Sigmoid colon (tissue), 7 donors: Measurements from ENCODE around the gene NFIB. TPM values are rescaled to one million over a fixed set of nuclear protein-coding genes. Genes with fewer than 3 reads are reported as not detected.
A peak's percentile ranks its signal among the peaks of the same experiment; 100 is the strongest.

Source experiments
- DNase-seq: peaks from one replicate; pipeline ENCODE4 v3.0.0-alpha.2; 2019
- H3K27ac ChIP-seq, 4 donors: fragments of 200-600 bp; sonication (generic); one replicate each; pipeline ENCODE4 v1.5.1; 2016 to 2019; ENCODE audit warnings: mild to moderate bottlenecking in 1 of 4
- H3K27me3 ChIP-seq, 3 donors: fragments of 200-600 bp; sonication (generic); one replicate each; pipeline ENCODE4 v1.5.1; 2019; ENCODE audit warnings: mild to moderate bottlenecking in 1 of 3
- H3K36me3 ChIP-seq, 4 donors: fragments of 200-600 bp; sonication (generic); one replicate each; pipeline ENCODE4 v1.5.1; 2016 to 2019
- H3K4me1 ChIP-seq, 4 donors: fragments of 200-600 bp; sonication (generic); one replicate each; pipeline ENCODE4 v1.5.1; 2017 to 2019
- H3K4me3 ChIP-seq, 4 donors: fragments of 200-600 bp; sonication (generic); one replicate each; pipeline ENCODE4 v1.5.1; 2017 to 2019; ENCODE audit warnings: mild to moderate bottlenecking in 2 of 4, moderate library complexity in 1 of 4
- H3K9me3 ChIP-seq, 4 donors: fragments of 200-600 bp in 3 of 4; sonication (generic) in 3 of 4; one replicate each; pipeline versions ENCODE4 v1.5.1 to v1.6.1; 2013 to 2019
- CTCF ChIP-seq, 4 experiments: fragments of 450-650 bp in 3 of 4; fragments of 200-600 bp in 1 of 4; IDR thresholded peaks; one replicate each; pipeline ENCODE4 v1.5.1; 2016 to 2019; ENCODE audit warnings: antibody characterized with exemption in 4 of 4, mild to moderate bottlenecking in 3 of 4, moderate library complexity in 2 of 4
- EP300 ChIP-seq, 4 donors: sonication (generic); formaldehyde crosslinking; IDR thresholded peaks; one replicate each; pipeline ENCODE4 v1.6.1; 2017; ENCODE audit warnings: antibody characterized with exemption in 4 of 4
- POLR2A ChIP-seq, 2 donors: fragments of 450-650 bp; IDR thresholded peaks; one replicate each; pipeline ENCODE4 v1.6.1; 2016; ENCODE audit warnings: antibody characterized with exemption in 2 of 2, mild to moderate bottlenecking in 2 of 2, moderate library complexity in 2 of 2
- POLR2AphosphoS5 ChIP-seq, 4 donors: sonication (generic); formaldehyde crosslinking; IDR thresholded peaks; one replicate each; pipeline ENCODE4 v1.6.1; 2017; ENCODE audit warnings: antibody characterized with exemption in 4 of 4
- WGBS, 2 donors: extraction: QIAGEN DNeasy Blood & Tissue Kit; methylation state at CpG; one replicate each; pipeline ENCODE4 v1.1.7; 2013; 5-methylcytosine and 5-hydroxymethylcytosine counted together
- intact Hi-C: fragments of 100-400 bp; cut with DNase I; formaldehyde crosslinking; loops from one replicate; pipeline ENCODE4 v1.15.1; 2023
- polyA plus RNA-seq, 3 donors: library from polyadenylated mRNA; stranded (reverse); fragments of 200-250 nt; gene quantifications; one replicate each; pipeline ENCODE4 v1.2.3, GENCODE V29; 2013
- total RNA-seq, 4 donors: library from RNA; depleted of rRNA; stranded (reverse); fragments of >200 nt; gene quantifications; one replicate each; pipeline ENCODE4 v1.1.0, GENCODE V29; 2016
- donor health status: healthy with polysubstance abuse.
- donor health status: Bipolar disorder and iron deficiency.
- donor health status: healthy.

The NFIB gene
- total and polyA plus RNA-seq, 7 donors, result 3.7 to 129 (median 45.3) TPM

GRCh38 chr9:14103115-14103514, 210.8 kb downstream of the NFIB start:
- intact Hi-C loops, result no loop called here
- Histone ChIP-seq H3K4me1 (peaks cover 0 to 33% (median 17%) of the 10 kb centered on the region in 4 donors), H3K9me3 (no peaks in the 10 kb centered on the region), H3K36me3 (no peaks in the 10 kb centered on the region), H3K27me3 (no peaks in the 10 kb centered on the region), H3K27ac (peak overlapping the region in 2 of 4 donors; percentile 4 to 45), H3K4me3 (peak overlapping the region in 2 of 4 donors; percentile 9 to 18)
- DNase-seq, result no peak
- TF ChIP-seq POLR2A (IDR thresholded peaks at IDR 0.05) (no peak), CTCF (IDR thresholded peaks at IDR 0.05) (no peak), POLR2AphosphoS5 (IDR thresholded peaks at IDR 0.05) (no peak), EP300 (IDR thresholded peaks at IDR 0.05) (no peak)
- WGBS, 2 donors, result 74 to 81% methylated on average over 3 of the region's 3 CpGs

- no peak overlapping the region for H3K4me3 ChIP-seq
- no peak for DNase-seq
- WGBS, 2 donors, result 90 to 94% methylated on average over 7 of the region's 7 CpGs
- peaks cover 0 to 59% (median 36%) of the 10 kb centered on the region in 4 donors for H3K4me1 ChIP-seq
- no peaks in the 10 kb centered on the region for H3K27me3 ChIP-seq
- H3K36me3 ChIP-seq, result no peaks in the 10 kb centered on the region
- intact Hi-C loops, result loop anchor here (5.0 kb wide), 1 partner anchor 213 kb away; the partner anchor contains the start of gene NFIB
- H3K27ac ChIP-seq, result peak overlapping the region in 1 of 4 donors; percentile 74
- no peak for TF ChIP-seq CTCF (IDR thresholded peaks at IDR 0.05)
- no peak for TF ChIP-seq POLR2A (IDR thresholded peaks at IDR 0.05)
- TF ChIP-seq EP300 (IDR thresholded peaks at IDR 0.05), result no peak
- TF ChIP-seq POLR2AphosphoS5 (IDR thresholded peaks at IDR 0.05), result no peak
- no peaks in the 10 kb centered on the region for H3K9me3 ChIP-seq
Observed at GRCh38 chr9:14099737-14100136, 214.2 kb downstream of the NFIB start.

- H3K36me3 ChIP-seq, result no peaks in the 10 kb centered on the region
- no peak for TF ChIP-seq POLR2A (IDR thresholded peaks at IDR 0.05)
- TF ChIP-seq EP300 (IDR thresholded peaks at IDR 0.05), result no peak
- no peak for TF ChIP-seq CTCF (IDR thresholded peaks at IDR 0.05)
- TF ChIP-seq POLR2AphosphoS5 (IDR thresholded peaks at IDR 0.05), result no peak
- DNase-seq, result no peak
- H3K4me1 ChIP-seq, result peaks cover 0 to 57% (median 36%) of the 10 kb centered on the region in 4 donors
- 79 to 86% methylated on average over 3 of the region's 3 CpGs for WGBS, 2 donors
- H3K27ac ChIP-seq, result peak overlapping the region; percentile 17 to 74 (median 64)
- intact Hi-C loops, result loop anchor here (5.0 kb wide), 1 partner anchor 214 kb away; the partner anchor contains the start of gene NFIB
- no peaks in the 10 kb centered on the region for H3K27me3 ChIP-seq
- no peak overlapping the region for H3K4me3 ChIP-seq
- H3K9me3 ChIP-seq, result no peaks in the 10 kb centered on the region
Observed at GRCh38 chr9:14098486-14099180, 215.3 kb downstream of the NFIB start.

GRCh38 chr9:14097666-14098415, 216.1 kb downstream of the NFIB start:
- Histone ChIP-seq H3K4me1 (peaks cover 0 to 49% (median 34%) of the 10 kb centered on the region in 4 donors), H3K27ac (peak overlapping the region; percentile 17 to 74 (median 64)), H3K36me3 (no peaks in the 10 kb centered on the region), H3K9me3 (no peaks in the 10 kb centered on the region), H3K27me3 (no peaks in the 10 kb centered on the region), H3K4me3 (no peak overlapping the region)
- intact Hi-C loops, result loop anchor here (5.0 kb wide), 1 partner anchor 214 kb away; the partner anchor contains the start of gene NFIB
- peak in 1 of 4 donors; percentile 24 for TF ChIP-seq POLR2AphosphoS5 (IDR thresholded peaks at IDR 0.05)
- no peak for TF ChIP-seq EP300 (IDR thresholded peaks at IDR 0.05)
- no peak for DNase-seq
- WGBS, 2 donors, result 56 to 60% methylated on average over 6 of the region's 6 CpGs

GRCh38 chr9:14097215-14097614, 216.7 kb downstream of the NFIB start:
- H3K4me3 ChIP-seq, result peak overlapping the region in 2 of 4 donors; percentile 25 to 34
- no peak for DNase-seq
- intact Hi-C loops, result loop anchor here (5.0 kb wide), 1 partner anchor 215 kb away; the partner anchor contains the start of gene NFIB
- peaks cover 0 to 46% (median 31%) of the 10 kb centered on the region in 4 donors for H3K4me1 ChIP-seq
- WGBS, 2 donors, result 18 to 26% methylated on average over 4 of the region's 4 CpGs
- no peaks in the 10 kb centered on the region for H3K36me3 ChIP-seq
- H3K9me3 ChIP-seq, result no peaks in the 10 kb centered on the region
- no peaks in the 10 kb centered on the region for H3K27me3 ChIP-seq
- TF ChIP-seq POLR2A (IDR thresholded peaks at IDR 0.05), result no peak
- no peak for TF ChIP-seq EP300 (IDR thresholded peaks at IDR 0.05)
- TF ChIP-seq POLR2AphosphoS5 (IDR thresholded peaks at IDR 0.05), result peak in 2 of 4 donors; percentile 47 to 60
- TF ChIP-seq CTCF (IDR thresholded peaks at IDR 0.05), result no peak
- peak overlapping the region; percentile 46 to 74 (median 64) for H3K27ac ChIP-seq
